Measurements from ENCODE around the gene TTLL8. TPM values are rescaled to one million over a fixed set of nuclear protein-coding genes. Genes with fewer than 3 reads are reported as not detected.

The TTLL8 gene
- total RNA-seq, 2 donors from 2014 or later = 0.74 TPM; not detected in 1

GRCh38 chr22:50027639-50028537 is 30.2 kb downstream of the TTLL8 start:
- 45% methylated on average over 34 of the region's 42 CpGs for WGBS
- intact Hi-C loops (cut with DNase I) = no loop called here
- no peak for DNase-seq (ENCODE audit: low spot score)

GRCh38 chr22:50025993-50026392 is 32.1 kb downstream of the TTLL8 start:
- DNase-seq (ENCODE audit: low spot score) = no peak
- intact Hi-C loops (cut with DNase I) = no loop called here
- Histone ChIP-seq H3K9me3 (no peaks in the 10 kb centered on the region), H3K4me1 (replicated peaks) (peaks cover 4% of the 10 kb centered on the region), H3K36me3 (no peaks in the 10 kb centered on the region), H3K4me3 (no peak overlapping the region), H3K27me3 (replicated peaks; ENCODE audit: insufficient read depth) (no peaks in the 10 kb centered on the region), H3K27ac (no peak overlapping the region)
- TF ChIP-seq CTCF (IDR thresholded peaks at IDR 0.05) = no peak
- TF ChIP-seq POLR2A (IDR thresholded peaks at IDR 0.05) = no peak
- no peak for TF ChIP-seq POLR2AphosphoS5 (IDR thresholded peaks at IDR 0.05)
- WGBS = 84% methylated on average over 13 of the region's 13 CpGs

More at GRCh38 chr22:50027639-50028537, 30.2 kb downstream of the TTLL8 start:
- no peaks in the 10 kb centered on the region for H3K36me3 ChIP-seq
- H3K9me3 ChIP-seq = no peaks in the 10 kb centered on the region
- TF ChIP-seq CTCF (IDR thresholded peaks at IDR 0.05) (peak in 1 of 4 experiments; percentile 22), POLR2AphosphoS5 (IDR thresholded peaks at IDR 0.05) (no peak)
- no peak overlapping the region for H3K4me3 ChIP-seq
- no peaks in the 10 kb centered on the region for H3K27me3 ChIP-seq (replicated peaks; ENCODE audit: insufficient read depth)
- no peak overlapping the region for H3K27ac ChIP-seq
- peaks cover 4% of the 10 kb centered on the region for H3K4me1 ChIP-seq (replicated peaks)

GRCh38 chr22:50022171-50022819 is 35.8 kb downstream of the TTLL8 start:
- WGBS = 82% methylated on average over 14 of the region's 14 CpGs
- TF ChIP-seq POLR2AphosphoS5 (IDR thresholded peaks at IDR 0.05) (no peak), CTCF (IDR thresholded peaks at IDR 0.05) (no peak), POLR2A (IDR thresholded peaks at IDR 0.05) (no peak)
- DNase-seq (ENCODE audit: low spot score) = no peak
- no peaks in the 10 kb centered on the region for H3K36me3 ChIP-seq
- no peaks in the 10 kb centered on the region for H3K4me1 ChIP-seq (replicated peaks)
- no peak overlapping the region for H3K27ac ChIP-seq
- intact Hi-C loops (cut with DNase I) = no loop called here
- H3K9me3 ChIP-seq = no peaks in the 10 kb centered on the region
- H3K4me3 ChIP-seq = no peak overlapping the region
- H3K27me3 ChIP-seq (replicated peaks; ENCODE audit: insufficient read depth) = no peaks in the 10 kb centered on the region

GRCh38 chr22:50020606-50021005 is 37.5 kb downstream of the TTLL8 start:
- no peaks in the 10 kb centered on the region for H3K9me3 ChIP-seq
- no peak for DNase-seq (ENCODE audit: low spot score)
- 88% methylated on average over 15 of the region's 15 CpGs for WGBS
- no peak for TF ChIP-seq CTCF (IDR thresholded peaks at IDR 0.05)
- no peak for TF ChIP-seq POLR2AphosphoS5 (IDR thresholded peaks at IDR 0.05)
- TF ChIP-seq POLR2A (IDR thresholded peaks at IDR 0.05) = no peak
- H3K27ac ChIP-seq = no peak overlapping the region
- intact Hi-C loops (cut with DNase I) = no loop called here
- H3K4me3 ChIP-seq = no peak overlapping the region
- H3K36me3 ChIP-seq = no peaks in the 10 kb centered on the region
- no peaks in the 10 kb centered on the region for H3K4me1 ChIP-seq (replicated peaks)
- H3K27me3 ChIP-seq (replicated peaks; ENCODE audit: insufficient read depth) = no peaks in the 10 kb centered on the region
